GM12878 (cell line): ENCODE measurements around the gene OSBPL3.

ENCODE experiments used
- CTCF ChIP-seq, 3 experiments: IDR thresholded peaks in 2 of 3; conservative IDR thresholded peaks in 1 of 3; 2 replicates each; pipeline ENCODE4 v1.5.1; 2011; ENCODE audit warnings: low read depth in 3 of 3, low read length in 3 of 3, mild to moderate bottlenecking in 3 of 3, control low read depth in 2 of 3, moderate library complexity in 2 of 3, inconsistent platforms in 1 of 3, mixed read lengths in 1 of 3; ENCODE audit not compliant: control insufficient read depth in 2 of 3, insufficient read depth in 1 of 3; ENCODE audit errors: extremely low read depth in 1 of 3
- MYC ChIP-seq: IDR thresholded peaks from 2 replicates; pipeline ENCODE4 v1.6.1; 2011; ENCODE audit warnings: mild to moderate bottlenecking, low read length, moderate library complexity, inconsistent platforms; ENCODE audit not compliant: insufficient read depth, insufficient replicate concordance, insufficient read length, severe bottlenecking
- NR2C2 ChIP-seq: IDR thresholded peaks from 2 replicates; pipeline ENCODE4 v1.6.1; 2011; ENCODE audit warnings: borderline replicate concordance, low read depth; ENCODE audit not compliant: control insufficient read depth, insufficient read length
- SMC3 ChIP-seq: IDR thresholded peaks from 2 replicates; pipeline ENCODE4 v1.6.1; 2011; ENCODE audit warnings: low read length, improper control_type of control experiment, borderline replicate concordance
- TARDBP ChIP-seq: IDR thresholded peaks from 2 replicates; pipeline ENCODE4 v1.6.1; 2016; ENCODE audit warnings: borderline replicate concordance

- TF ChIP-seq MYC (no peak), TARDBP (no peak), SMC3 (no peak), NR2C2 (no peak), CTCF (IDR thresholded peaks at IDR 0.05 in 2 of 3, conservative IDR thresholded peaks at IDR 0.05 in 1 of 3; ENCODE audit: control insufficient read depth in 2 of 3, extremely low read depth in 1 of 3, insufficient read depth in 1 of 3, low read depth in 3 of 3, low read length in 3 of 3) (no peak)
Observed at GRCh38 chr7:25028370-25029021, 48.5 kb upstream of the OSBPL3 start.
